ENCODE measurements around the gene UBA7. TPM values are rescaled to one million over a fixed set of nuclear protein-coding genes. Genes with fewer than 3 reads are reported as not detected.

UBA7 gene
- total and polyA plus RNA-seq, 9 donors = 29.3 to 84.9 (median 67.8) TPM

- H3K27ac ChIP-seq = no peak overlapping the region
- WGBS, 3 donors = 71 to 85% (median 84%) methylated on average over 1 of the region's 1 CpG
- DNase-seq = no peak
Measured at GRCh38 chr3:49799105-49799504, 14.6 kb downstream of the UBA7 start.

GRCh38 chr3:49794926-49795905 lies 18.5 kb downstream of the UBA7 start:
- no peak for DNase-seq
- Histone ChIP-seq H3K27me3 (no peaks in the 10 kb centered on the region), H3K9me3 (no peaks in the 10 kb centered on the region), H3K36me3 (no peaks in the 10 kb centered on the region), H3K27ac (no peak overlapping the region), H3K4me1 (ENCODE audit: insufficient read depth) (no peaks in the 10 kb centered on the region), H3K4me3 (no peak overlapping the region)
- intact Hi-C loops (cut with DNase I) = no loop called here
- TF ChIP-seq POLR2A (IDR thresholded peaks at IDR 0.05) = no peak
- WGBS, 3 donors = 83 to 85% (median 84%) methylated on average over 23 to 24 of the region's 24 CpGs

More at GRCh38 chr3:49799105-49799504, 14.6 kb downstream of the UBA7 start:
- Histone ChIP-seq H3K36me3 (no peaks in the 10 kb centered on the region), H3K4me3 (no peak overlapping the region), H3K27me3 (no peaks in the 10 kb centered on the region), H3K9me3 (no peaks in the 10 kb centered on the region), H3K4me1 (ENCODE audit: insufficient read depth) (peaks cover 5% of the 10 kb centered on the region)
- intact Hi-C loops (cut with DNase I) = no loop called here
- TF ChIP-seq CTCF (IDR thresholded peaks at IDR 0.05) = no peak
- no peak for TF ChIP-seq POLR2A (IDR thresholded peaks at IDR 0.05)
- TF ChIP-seq EP300 (IDR thresholded peaks at IDR 0.05) = no peak

- no peaks in the 10 kb centered on the region for H3K9me3 ChIP-seq
- no peak for DNase-seq
- no peaks in the 10 kb centered on the region for H3K4me1 ChIP-seq (ENCODE audit: insufficient read depth)
- TF ChIP-seq EP300 (IDR thresholded peaks at IDR 0.05) (no peak), CTCF (IDR thresholded peaks at IDR 0.05) (no peak), POLR2A (IDR thresholded peaks at IDR 0.05) (no peak)
- no peak overlapping the region for H3K27ac ChIP-seq
- no peak overlapping the region for H3K4me3 ChIP-seq
- no peaks in the 10 kb centered on the region for H3K27me3 ChIP-seq
- WGBS, 3 donors = 76 to 84% (median 78%) methylated on average over 4 of the region's 4 CpGs
- intact Hi-C loops (cut with DNase I) = no loop called here
- no peaks in the 10 kb centered on the region for H3K36me3 ChIP-seq
Measured at GRCh38 chr3:49794431-49794830, 19.3 kb downstream of the UBA7 start.

GRCh38 chr3:49793486-49794085 lies 20.2 kb downstream of the UBA7 start:
- DNase-seq = no peak
- Histone ChIP-seq H3K27ac (no peak overlapping the region), H3K4me3 (no peak overlapping the region), H3K27me3 (no peaks in the 10 kb centered on the region), H3K4me1 (ENCODE audit: insufficient read depth) (no peaks in the 10 kb centered on the region), H3K36me3 (no peaks in the 10 kb centered on the region), H3K9me3 (no peaks in the 10 kb centered on the region)
- TF ChIP-seq CTCF (IDR thresholded peaks at IDR 0.05) (no peak), POLR2A (IDR thresholded peaks at IDR 0.05) (no peak), EP300 (IDR thresholded peaks at IDR 0.05) (no peak)
- WGBS, 3 donors = 90 to 93% (median 93%) methylated on average over 12 to 13 of the region's 13 CpGs
- intact Hi-C loops (cut with DNase I) = no loop called here

Measured in ovary (tissue), 9 donors.